Osteocyte (in vitro differentiated cells): ENCODE results near the gene TRIM32. TPM values are rescaled to one million over a fixed set of nuclear protein-coding genes. Genes with fewer than 3 reads are reported as not detected.

Experiments used
- DNase-seq: peaks from one replicate; pipeline ENCODE4 v3.0.0; 2021; ENCODE audit warnings: mixed read lengths; ENCODE audit not compliant: unreplicated experiment; ENCODE audit errors: extremely low spot score
- H3K27ac Mint-ChIP-seq: one replicate; pipeline ENCODE4 v1.8.0; 2021; ENCODE audit warnings: mild to moderate bottlenecking, mixed read lengths; ENCODE audit not compliant: unreplicated experiment
- H3K27me3 Mint-ChIP-seq: one replicate; pipeline ENCODE4 v1.8.0; 2021; ENCODE audit warnings: mixed read lengths; ENCODE audit not compliant: unreplicated experiment
- H3K36me3 Mint-ChIP-seq: one replicate; pipeline ENCODE4 v1.8.0; 2021; ENCODE audit warnings: mixed read lengths; ENCODE audit not compliant: unreplicated experiment
- H3K4me1 Mint-ChIP-seq: one replicate; pipeline ENCODE4 v1.8.0; 2021; ENCODE audit warnings: mixed read lengths; ENCODE audit not compliant: unreplicated experiment
- H3K4me3 Mint-ChIP-seq: one replicate; pipeline ENCODE4 v1.8.0; 2021; ENCODE audit warnings: mild to moderate bottlenecking, moderate library complexity, mixed read lengths; ENCODE audit not compliant: unreplicated experiment
- H3K9me3 Mint-ChIP-seq: one replicate; pipeline ENCODE4 v1.8.0; 2021; ENCODE audit warnings: mixed read lengths; ENCODE audit not compliant: unreplicated experiment
- total RNA-seq: library from RNA; stranded (reverse); gene quantifications from 2 replicates; pipeline ENCODE4 v1.2.1, GENCODE V29; 2021
- TF ChIP-seq, protein P1 (sequence below): fragments of 200-600 bp; sonication (generic); IDR thresholded peaks from 2 replicates; pipeline ENCODE4 v1.5.0; 2021; ENCODE audit warnings: antibody characterized with exemption, mild to moderate bottlenecking, moderate library complexity

The TRIM32 gene
- total RNA-seq, 1 donor from 2014 or later: 38.9 TPM

DNA sequence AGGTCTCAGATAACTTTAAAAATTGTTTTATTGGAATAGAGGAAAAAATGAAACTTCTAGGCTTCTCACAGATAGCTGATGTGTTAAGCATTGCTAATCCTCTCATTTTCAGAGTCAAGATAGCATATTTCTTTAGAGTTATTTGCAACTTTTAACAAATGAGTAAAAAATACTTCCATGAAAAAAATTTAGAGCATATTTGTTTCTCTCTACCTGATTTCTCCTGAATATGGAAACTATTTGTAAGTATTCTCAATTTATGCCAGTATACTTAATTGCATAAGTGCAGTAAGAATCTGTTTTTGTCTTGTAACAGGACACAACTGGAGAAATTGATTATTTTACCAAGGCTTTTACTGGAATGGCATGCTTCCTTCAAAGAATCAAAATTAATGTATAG, 3.6 kb upstream of the TRIM32 start:
- DNase-seq: no peak
- TF ChIP-seq, protein P1, sequence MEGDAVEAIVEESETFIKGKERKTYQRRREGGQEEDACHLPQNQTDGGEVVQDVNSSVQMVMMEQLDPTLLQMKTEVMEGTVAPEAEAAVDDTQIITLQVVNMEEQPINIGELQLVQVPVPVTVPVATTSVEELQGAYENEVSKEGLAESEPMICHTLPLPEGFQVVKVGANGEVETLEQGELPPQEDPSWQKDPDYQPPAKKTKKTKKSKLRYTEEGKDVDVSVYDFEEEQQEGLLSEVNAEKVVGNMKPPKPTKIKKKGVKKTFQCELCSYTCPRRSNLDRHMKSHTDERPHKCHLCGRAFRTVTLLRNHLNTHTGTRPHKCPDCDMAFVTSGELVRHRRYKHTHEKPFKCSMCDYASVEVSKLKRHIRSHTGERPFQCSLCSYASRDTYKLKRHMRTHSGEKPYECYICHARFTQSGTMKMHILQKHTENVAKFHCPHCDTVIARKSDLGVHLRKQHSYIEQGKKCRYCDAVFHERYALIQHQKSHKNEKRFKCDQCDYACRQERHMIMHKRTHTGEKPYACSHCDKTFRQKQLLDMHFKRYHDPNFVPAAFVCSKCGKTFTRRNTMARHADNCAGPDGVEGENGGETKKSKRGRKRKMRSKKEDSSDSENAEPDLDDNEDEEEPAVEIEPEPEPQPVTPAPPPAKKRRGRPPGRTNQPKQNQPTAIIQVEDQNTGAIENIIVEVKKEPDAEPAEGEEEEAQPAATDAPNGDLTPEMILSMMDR: no peak
- Mint-ChIP-seq H3K27me3 (no peaks in the 10 kb centered on the region), H3K4me3 (no peak overlapping the region), H3K27ac (no peak overlapping the region), H3K4me1 (peaks cover 21% of the 10 kb centered on the region), H3K9me3 (peaks cover 4% of the 10 kb centered on the region), H3K36me3 (no peaks in the 10 kb centered on the region)

DNA sequence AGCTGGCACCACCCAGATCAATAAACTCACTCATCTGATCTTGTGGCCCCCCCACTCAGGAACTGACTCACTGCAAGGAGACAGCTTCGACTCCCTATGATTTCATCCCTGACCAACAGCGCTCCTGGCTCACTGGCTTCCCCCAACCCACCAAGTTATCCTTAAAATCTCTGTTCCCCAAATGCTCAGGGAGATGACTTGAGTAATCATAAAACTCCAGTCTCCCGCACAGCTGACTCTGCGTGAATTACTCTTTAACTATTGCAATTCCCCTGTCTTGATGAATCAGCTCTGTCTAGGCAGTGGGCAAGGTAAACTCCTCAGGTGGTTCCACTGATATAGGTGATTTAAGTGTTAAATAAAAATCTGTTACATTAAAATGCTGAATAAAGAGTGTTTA, 1.9 kb upstream of the TRIM32 start:
- H3K36me3 Mint-ChIP-seq: no peaks in the 10 kb centered on the region
- TF ChIP-seq, protein P1: no peak

DNA sequence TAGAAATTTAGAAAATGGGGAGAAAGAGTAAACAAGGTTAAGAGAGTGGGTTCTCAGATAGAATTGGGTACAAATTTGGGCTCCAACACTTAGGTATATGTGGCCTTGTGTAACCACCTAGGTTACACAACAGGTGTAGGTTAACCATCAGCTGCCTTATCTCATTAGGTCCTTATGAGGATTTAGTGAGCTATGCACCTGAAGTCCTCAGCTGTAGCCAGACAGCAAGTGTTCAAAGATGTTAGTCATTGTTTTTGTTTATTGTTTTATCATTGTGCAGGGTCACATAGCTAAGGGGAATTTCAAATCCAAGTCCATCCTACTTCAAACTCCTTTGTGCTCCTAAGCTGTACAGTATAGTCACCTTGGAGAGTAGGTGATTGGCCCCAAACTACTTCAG, 970 bp upstream of the TRIM32 start:
- Mint-ChIP-seq H3K27me3 (no peaks in the 10 kb centered on the region), H3K4me1 (peaks cover 41% of the 10 kb centered on the region), H3K36me3 (no peaks in the 10 kb centered on the region), H3K27ac (peak overlapping the region; percentile 65), H3K4me3 (peak overlapping the region; percentile 93), H3K9me3 (peaks cover 4% of the 10 kb centered on the region)
- DNase-seq: no peak
- TF ChIP-seq, protein P1: no peak

More for the DNA sequence above, 1.9 kb upstream of the TRIM32 start:
- no peak overlapping the region for H3K4me3 Mint-ChIP-seq
- H3K27me3 Mint-ChIP-seq: no peaks in the 10 kb centered on the region
- H3K4me1 Mint-ChIP-seq: peaks cover 33% of the 10 kb centered on the region
- H3K27ac Mint-ChIP-seq: no peak overlapping the region
- no peak for DNase-seq
- H3K9me3 Mint-ChIP-seq: peaks cover 4% of the 10 kb centered on the region

DNA sequence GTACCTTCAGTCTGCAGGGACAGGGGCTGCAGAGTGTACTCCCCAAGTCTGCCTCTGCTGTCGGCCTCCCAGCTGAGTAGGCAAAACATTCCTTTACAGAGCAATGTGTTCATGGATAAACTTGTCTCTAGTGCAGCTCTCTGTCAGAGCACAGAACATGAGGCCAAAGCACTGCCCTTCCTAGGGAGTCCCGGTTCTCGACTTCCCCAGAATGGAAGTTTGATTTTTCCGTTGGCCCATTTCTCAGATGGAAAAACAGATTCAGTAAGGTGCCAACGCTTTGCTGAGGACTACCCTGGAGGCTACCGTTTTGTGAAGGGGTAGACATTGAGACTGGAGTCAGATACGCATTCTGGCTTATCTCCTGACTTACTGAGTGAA, 422 bp upstream of the TRIM32 start:
- H3K27me3 Mint-ChIP-seq: no peaks in the 10 kb centered on the region

DNA sequence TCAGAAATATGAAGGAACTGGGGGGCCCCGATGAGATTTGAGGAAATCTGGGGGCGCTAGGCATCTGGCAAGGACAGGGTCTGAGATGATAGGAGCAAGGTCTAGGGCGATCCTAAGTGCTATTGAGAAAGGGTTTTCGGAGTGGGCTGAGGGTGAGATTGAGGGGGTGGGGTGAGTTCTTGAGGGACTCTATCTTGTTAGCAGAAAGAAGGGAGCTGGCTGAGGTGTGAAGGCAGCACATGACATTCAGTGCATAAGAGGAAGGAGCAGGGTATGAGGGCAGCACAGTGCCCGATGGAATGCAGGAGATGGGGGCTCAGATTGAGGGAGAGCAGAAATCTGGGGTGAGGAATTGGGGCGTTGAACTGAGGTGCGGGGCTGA, 640 bp downstream of the TRIM32 start:
- DNase-seq: no peak
- Mint-ChIP-seq H3K27me3 (no peaks in the 10 kb centered on the region), H3K4me1 (peaks cover 55% of the 10 kb centered on the region), H3K9me3 (peaks cover 4% of the 10 kb centered on the region), H3K4me3 (peak overlapping the region; percentile 93), H3K36me3 (no peaks in the 10 kb centered on the region), H3K27ac (peak overlapping the region; percentile 65)
- TF ChIP-seq, protein P1: no peak

More for the DNA sequence above, 422 bp upstream of the TRIM32 start:
- TF ChIP-seq, protein P1: no peak
- H3K27ac Mint-ChIP-seq: peak overlapping the region; percentile 65
- peak overlapping the region; percentile 93 for H3K4me3 Mint-ChIP-seq
- H3K9me3 Mint-ChIP-seq: peaks cover 4% of the 10 kb centered on the region
- DNase-seq: no peak
- H3K4me1 Mint-ChIP-seq: peaks cover 46% of the 10 kb centered on the region
- H3K36me3 Mint-ChIP-seq: no peaks in the 10 kb centered on the region
